Naive thymus-derived CD4-positive, alpha-beta T cell (primary cell): ENCODE results near the gene SRRM5. TPM values are rescaled to one million over a fixed set of nuclear protein-coding genes. Genes with fewer than 3 reads are reported as not detected.
A peak's percentile ranks its signal among the peaks of the same experiment; 100 is the strongest.

Experiments used
- ATAC-seq: fragments of 150-1000 bp; cut with Tn5 transposase; 2 replicates; pipeline ENCODE4 v1.10.0; 2021; ENCODE audit warnings: mild to moderate bottlenecking, moderate library complexity
- CTCF ChIA-PET: fragments of 350-600 bp; sonication (Branson Sonifier 250); formaldehyde crosslinking; loops from one replicate; lab custom pipeline; 2021; ENCODE audit warnings: antibody characterized with exemption; lab: Charles Lee
- POLR2A ChIA-PET: fragments of 350-600 bp; sonication (Branson Sonifier 250); formaldehyde crosslinking; loops from one replicate; lab custom pipeline; 2021; ENCODE audit warnings: antibody characterized with exemption, inconsistent platforms; lab: Charles Lee
- DNase-seq, 9 donors: peaks; one replicate each; pipeline versions ENCODE4 v3.0.0 to v3.0.0-alpha.2; 2020 to 2022; ENCODE audit warnings: mixed read lengths in 1 of 9
- H3K27ac ChIP-seq: one replicate; pipeline ENCODE4 v1.7.0; 2013; ENCODE audit warnings: mild to moderate bottlenecking, low read depth, low read length, moderate library complexity
- H3K27me3 ChIP-seq, 2 donors: one replicate each; pipeline ENCODE4 v1.7.0; 2013; ENCODE audit warnings: low read length in 2 of 2, mild to moderate bottlenecking in 2 of 2, moderate library complexity in 2 of 2; ENCODE audit not compliant: control insufficient read depth in 2 of 2, insufficient read depth in 2 of 2
- H3K36me3 ChIP-seq, 3 experiments: 1 replicate in 2 of 3; 2 replicates in 1 of 3; pipeline ENCODE4 v1.7.0; 2013; ENCODE audit warnings: low read length in 3 of 3, mild to moderate bottlenecking in 3 of 3, moderate library complexity in 1 of 3; ENCODE audit not compliant: insufficient read depth in 3 of 3, control insufficient read depth in 2 of 3
- H3K4me1 ChIP-seq, 2 donors: one replicate each; pipeline ENCODE4 v1.7.0; 2013; ENCODE audit warnings: low read length in 2 of 2, mild to moderate bottlenecking in 2 of 2, moderate library complexity in 1 of 2; ENCODE audit not compliant: control insufficient read depth in 2 of 2, insufficient read depth in 2 of 2
- H3K4me3 ChIP-seq: 2 replicates; pipeline ENCODE4 v1.7.0; 2013; ENCODE audit warnings: mild to moderate bottlenecking, low read length
- H3K9me3 ChIP-seq, 3 experiments: 1 replicate in 2 of 3; 2 replicates in 1 of 3; pipeline ENCODE4 v1.7.0; 2013; ENCODE audit warnings: low read length in 3 of 3; ENCODE audit not compliant: control insufficient read depth in 2 of 3
- H3K27ac Mint-ChIP-seq, 9 donors: one replicate each; pipeline ENCODE4 v1.8.0; 2020 to 2022; ENCODE audit warnings: mixed read lengths in 9 of 9, mild to moderate bottlenecking in 8 of 9, moderate library complexity in 5 of 9, inconsistent platforms in 2 of 9
- H3K27me3 Mint-ChIP-seq, 5 donors: one replicate each; pipeline ENCODE4 v1.8.0; 2021 to 2022; ENCODE audit warnings: mixed read lengths in 5 of 5, mild to moderate bottlenecking in 1 of 5
- H3K36me3 Mint-ChIP-seq, 5 donors: one replicate each; pipeline ENCODE4 v1.8.0; 2020 to 2022; ENCODE audit warnings: mixed read lengths in 5 of 5, mild to moderate bottlenecking in 3 of 5, inconsistent platforms in 1 of 5
- H3K4me1 Mint-ChIP-seq, 7 donors: one replicate each; pipeline ENCODE4 v1.8.0; 2020 to 2022; ENCODE audit warnings: mixed read lengths in 7 of 7, mild to moderate bottlenecking in 3 of 7, inconsistent platforms in 1 of 7
- H3K4me3 Mint-ChIP-seq, 10 donors: one replicate each; pipeline ENCODE4 v1.8.0; 2020 to 2022; ENCODE audit warnings: mild to moderate bottlenecking in 10 of 10, mixed read lengths in 10 of 10, moderate library complexity in 6 of 10, inconsistent platforms in 2 of 10
- H3K9me3 Mint-ChIP-seq, 11 donors: one replicate each; pipeline ENCODE4 v1.8.0; 2020 to 2022; ENCODE audit warnings: mixed read lengths in 11 of 11, mild to moderate bottlenecking in 4 of 11, inconsistent platforms in 1 of 11, moderate library complexity in 1 of 11
- intact Hi-C, 2 donors: fragments of 100-400 bp; cut with micrococcal nuclease; formaldehyde crosslinking; loops; one replicate each; pipeline ENCODE4 v1.15.1; 2023
- polyA plus RNA-seq, 2 donors: library from polyadenylated mRNA; unstranded; fragments of 300-500 nt; fragmentation: Illumina TruSeq; gene quantifications; one replicate each; pipeline ENCODE4 v1.2.3, GENCODE V29; 2021
- total RNA-seq, 6 experiments: library from RNA in 5 of 6; stranded (reverse) in 5 of 6; gene quantifications; 1 replicate in 5 of 6; 2 replicates in 1 of 6; pipeline ENCODE4 v1.2.3 and lab custom pipeline; 2021 to 2026

SRRM5 gene
- total and polyA plus RNA-seq, 7 experiments from 2014 or later, result 0.56 to 1.7 (median 1.1) TPM

- Histone ChIP-seq H3K27me3 (no peaks in the 10 kb centered on the region), H3K9me3 (no peaks in the 10 kb centered on the region), H3K4me3 (no peak overlapping the region), H3K36me3 (peaks cover 0 to 46% (median 10%) of the 10 kb centered on the region in 3 experiments), H3K4me1 (no peaks in the 10 kb centered on the region), H3K27ac (no peak overlapping the region)
- intact Hi-C loops, result no loop called here
- H3K27me3 Mint-ChIP-seq, result no peaks in the 10 kb centered on the region
- H3K4me1 Mint-ChIP-seq, result peaks cover 4 to 53% (median 29%) of the 10 kb centered on the region in 7 donors
- ChIA-PET POLR2A (no interaction called here), CTCF (no interaction called here)
- H3K4me3 Mint-ChIP-seq, result no peak overlapping the region
- peak overlapping the region in 5 of 9 donors; percentile 32 to 77 (median 72) for H3K27ac Mint-ChIP-seq
- peaks cover 4 to 34% (median 10%) of the 10 kb centered on the region in 5 donors for H3K36me3 Mint-ChIP-seq
- no peak for ATAC-seq
- no peak for DNase-seq
- no peaks in the 10 kb centered on the region for H3K9me3 Mint-ChIP-seq
Observed at GRCh38 chr19:43612374-43612773, 486 bp downstream of the SRRM5 start.

GRCh38 chr19:43616306-43616705 is 4.4 kb downstream of the SRRM5 start:
- H3K36me3 Mint-ChIP-seq, result peaks cover 4 to 21% (median 6%) of the 10 kb centered on the region in 5 donors
- Histone ChIP-seq H3K9me3 (no peaks in the 10 kb centered on the region), H3K4me3 (no peak overlapping the region), H3K4me1 (peaks cover 9 to 12% of the 10 kb centered on the region in 2 donors), H3K36me3 (peaks cover 0 to 37% (median 10%) of the 10 kb centered on the region in 3 experiments), H3K27ac (no peak overlapping the region), H3K27me3 (no peaks in the 10 kb centered on the region)
- no peaks in the 10 kb centered on the region for H3K27me3 Mint-ChIP-seq
- H3K9me3 Mint-ChIP-seq, result no peaks in the 10 kb centered on the region
- H3K4me3 Mint-ChIP-seq, result no peak overlapping the region
- DNase-seq (no peak), ATAC-seq (no peak)
- ChIA-PET POLR2A (interaction anchor here (1.1 to 1.6 kb wide), 2 partner anchors 16 to 19 kb away, joined by 3 to 4 read pairs; no protein-coding TSS in a partner anchor), CTCF (interaction anchor here (0.8 kb wide), 1 partner anchor 61 kb away, joined by 3 read pairs; no protein-coding TSS in a partner anchor)
- H3K27ac Mint-ChIP-seq, result peak overlapping the region in 4 of 9 donors; percentile 41 to 73 (median 50)
- peaks cover 17 to 64% (median 45%) of the 10 kb centered on the region in 7 donors for H3K4me1 Mint-ChIP-seq
- intact Hi-C loops, result loop anchor here in 1 of 2 donors (5.0 kb wide), 1 partner anchor 36 kb away; no protein-coding TSS in a partner anchor

- Histone ChIP-seq H3K4me3 (no peak overlapping the region), H3K36me3 (peaks cover 0 to 31% (median 4%) of the 10 kb centered on the region in 3 experiments), H3K27ac (no peak overlapping the region), H3K9me3 (no peaks in the 10 kb centered on the region), H3K27me3 (no peaks in the 10 kb centered on the region), H3K4me1 (peaks cover 9 to 12% of the 10 kb centered on the region in 2 donors)
- Mint-ChIP-seq H3K27me3 (no peaks in the 10 kb centered on the region), H3K4me3 (peak overlapping the region in 2 of 10 donors; percentile 11 to 40), H3K4me1 (peaks cover 19 to 67% (median 47%) of the 10 kb centered on the region in 7 donors), H3K9me3 (no peaks in the 10 kb centered on the region), H3K27ac (peak overlapping the region in 5 of 9 donors; percentile 32 to 62 (median 46)), H3K36me3 (peaks cover 3 to 19% (median 5%) of the 10 kb centered on the region in 5 donors)
- intact Hi-C loops, result loop anchor here in 1 of 2 donors (5.0 kb wide), 1 partner anchor 35 kb away; no protein-coding TSS in a partner anchor
- ChIA-PET POLR2A (interaction anchor here (0.6 kb wide), 3 partner anchors 19 to 175 kb away, joined by 3 read pairs; no protein-coding TSS in a partner anchor), CTCF (no interaction called here)
- ATAC-seq, result no peak
- no peak for DNase-seq
Observed at GRCh38 chr19:43616954-43617353, 5.1 kb downstream of the SRRM5 start.

GRCh38 chr19:43618921-43619261 is 7.0 kb downstream of the SRRM5 start:
- CTCF ChIA-PET, result no interaction called here
- intact Hi-C loops, result loop anchor here (1.0 to 5.0 kb wide), 8 partner anchors 21 to 208 kb away; partner anchors contain the start of genes IRGQ (in 2 of the 2), PINLYP (in 2 of the 2), XRCC1 (in 2 of the 2) and ZNF576 (in 2 of the 2)
- Mint-ChIP-seq H3K4me3 (peak overlapping the region; percentile 95 to 99 (median 98)), H3K9me3 (no peaks in the 10 kb centered on the region), H3K36me3 (peaks cover 0 to 4% (median 0%) of the 10 kb centered on the region in 5 donors), H3K27me3 (no peaks in the 10 kb centered on the region), H3K27ac (peak overlapping the region; percentile 88 to 98 (median 93)), H3K4me1 (peaks cover 17 to 58% (median 33%) of the 10 kb centered on the region in 7 donors)
- peak in 2 of 9 donors; percentile 14 to 18 for DNase-seq
- ATAC-seq, result peak; percentile 14
- POLR2A ChIA-PET, result interaction anchor here (0.8 to 1.2 kb wide), 3 partner anchors 12 to 94 kb away, joined by 3 to 4 read pairs (median 3); no protein-coding TSS in a partner anchor
- Histone ChIP-seq H3K4me1 (peaks cover 9 to 12% of the 10 kb centered on the region in 2 donors), H3K4me3 (peak overlapping the region; percentile 63), H3K27ac (peak overlapping the region; percentile 83), H3K36me3 (peaks cover 0 to 12% (median 0%) of the 10 kb centered on the region in 3 experiments), H3K9me3 (no peaks in the 10 kb centered on the region), H3K27me3 (no peaks in the 10 kb centered on the region)

GRCh38 chr19:43619262-43620060 is 7.6 kb downstream of the SRRM5 start, which contains the start of gene ZNF428:
TSS of gene ZNF428 (minus strand) at chr19:43619629. CDS start at chr19:43614304, 5,325 bp downstream.
- H3K4me3 ChIP-seq, result peak within 1 kb of the TSS; percentile 63
- CTCF ChIA-PET, result no interaction called here

More at GRCh38 chr19:43619262-43620060, 7.6 kb downstream of the SRRM5 start, which contains the start of gene ZNF428:
- Mint-ChIP-seq H3K4me1 (peaks cover 18 to 59% (median 36%) of the 10 kb centered on the region in 7 donors), H3K27me3 (no peaks in the 10 kb centered on the region), H3K4me3 (peak within 1 kb of the TSS; percentile 95 to 99 (median 98)), H3K27ac (peak within 1 kb of the TSS; percentile 93 to 99 (median 97)), H3K36me3 (peaks cover 0 to 2% (median 0%) of the 10 kb centered on the region in 5 donors), H3K9me3 (no peaks in the 10 kb centered on the region)
- Histone ChIP-seq H3K36me3 (peaks cover 0 to 8% (median 0%) of the 10 kb centered on the region in 3 experiments), H3K4me1 (peaks cover 9 to 12% of the 10 kb centered on the region in 2 donors), H3K27me3 (no peaks in the 10 kb centered on the region), H3K27ac (peak within 1 kb of the TSS; percentile 83), H3K9me3 (no peaks in the 10 kb centered on the region)
- POLR2A ChIA-PET, result interaction anchor here (1.0 kb wide), 3 partner anchors 10 to 156 kb away, joined by 3 to 4 read pairs (median 3); no protein-coding TSS in a partner anchor
- DNase-seq (peak; percentile 77 to 91 (median 84)), ATAC-seq (peak; percentile 93)
- intact Hi-C loops, result loop anchor here (1.0 to 5.0 kb wide), 8 partner anchors 21 to 208 kb away; partner anchors contain the start of genes IRGQ (in 2 of the 2), PINLYP (in 2 of the 2), XRCC1 (in 2 of the 2) and ZNF576 (in 2 of the 2)
